ENCODE data around the gene EXOSC7. TPM values are rescaled to one million over a fixed set of nuclear protein-coding genes. Genes with fewer than 3 reads are reported as not detected.

Gene EXOSC7
- polyA plus RNA-seq, 1 donor from 2014 or later: 87.5 TPM

GRCh38 chr3:45003406-45003805 is 27.4 kb downstream of the EXOSC7 start:
- Histone ChIP-seq H3K79me2 (replicated peaks; ENCODE audit: insufficient read depth, low read length) (no peaks in the 10 kb centered on the region), H3K4me2 (ENCODE audit: low read length) (no peak overlapping the region), H3K27ac (ENCODE audit: low read length) (no peak overlapping the region), H3F3A (ENCODE audit: insufficient read depth, low read length, poor library complexity, severe bottlenecking) (no peaks in the 10 kb centered on the region), H2AFZ (ENCODE audit: low read depth, low read length) (no peak overlapping the region), H3K9me3 (ENCODE audit: low read length) (peaks cover 9% of the 10 kb centered on the region), H3K36me3 (ENCODE audit: insufficient read depth, low read length) (peaks cover 9% of the 10 kb centered on the region), H4K20me1 (ENCODE audit: insufficient read depth) (no peaks in the 10 kb centered on the region), H3K27me3 (ENCODE audit: insufficient read depth, low read depth, low read length) (no peaks in the 10 kb centered on the region), H3K9me2 (ENCODE audit: insufficient read depth, low read length) (no peaks in the 10 kb centered on the region), H3K4me3 (ENCODE audit: low read length) (no peak overlapping the region), H3K9ac (ENCODE audit: low read length) (no peak overlapping the region)
- TF ChIP-seq SMC3 (conservative IDR thresholded peaks at IDR 0.05; ENCODE audit: poor library complexity): no peak
- TF ChIP-seq MXI1 (conservative IDR thresholded peaks at IDR 0.05; ENCODE audit: poor library complexity, severe bottlenecking): no peak
- TF ChIP-seq TAF1 (IDR thresholded peaks at IDR 0.05; ENCODE audit: low read depth): no peak
- TF ChIP-seq REST (IDR thresholded peaks at IDR 0.05; ENCODE audit: borderline replicate concordance): no peak
- TF ChIP-seq EZH2 (IDR thresholded peaks at IDR 0.05; ENCODE audit: borderline replicate concordance, insufficient read depth, low read length, poor library complexity, severe bottlenecking): no peak
- TF ChIP-seq CTCF (IDR thresholded peaks at IDR 0.05; ENCODE audit: poor library complexity, severe bottlenecking): no peak
- no peak for TF ChIP-seq EP300 (conservative IDR thresholded peaks at IDR 0.05; ENCODE audit: poor library complexity, severe bottlenecking)
- TF ChIP-seq POLR2AphosphoS5 (IDR thresholded peaks at IDR 0.05): no peak
- no peak for TF ChIP-seq RAD21 (conservative IDR thresholded peaks at IDR 0.05)

- Histone ChIP-seq H3K4me3 (ENCODE audit: low read length) (no peak overlapping the region), H3K9me3 (ENCODE audit: low read length) (peaks cover 9% of the 10 kb centered on the region), H3K9me2 (ENCODE audit: insufficient read depth, low read length) (no peaks in the 10 kb centered on the region), H3K36me3 (ENCODE audit: insufficient read depth, low read length) (peaks cover 9% of the 10 kb centered on the region), H3K79me2 (replicated peaks; ENCODE audit: insufficient read depth, low read length) (no peaks in the 10 kb centered on the region), H3K27ac (ENCODE audit: low read length) (no peak overlapping the region), H2AFZ (ENCODE audit: low read depth, low read length) (no peak overlapping the region), H3K4me2 (ENCODE audit: low read length) (no peak overlapping the region), H3K27me3 (ENCODE audit: insufficient read depth, low read depth, low read length) (no peaks in the 10 kb centered on the region), H3K9ac (ENCODE audit: low read length) (no peak overlapping the region), H4K20me1 (ENCODE audit: insufficient read depth) (no peaks in the 10 kb centered on the region), H3F3A (ENCODE audit: insufficient read depth, low read length, poor library complexity, severe bottlenecking) (no peaks in the 10 kb centered on the region)
- TF ChIP-seq EZH2 (IDR thresholded peaks at IDR 0.05; ENCODE audit: borderline replicate concordance, insufficient read depth, low read length, poor library complexity, severe bottlenecking) (no peak), TAF1 (IDR thresholded peaks at IDR 0.05; ENCODE audit: low read depth) (no peak), SMC3 (conservative IDR thresholded peaks at IDR 0.05; ENCODE audit: poor library complexity) (no peak), CTCF (IDR thresholded peaks at IDR 0.05; ENCODE audit: poor library complexity, severe bottlenecking) (no peak), EP300 (conservative IDR thresholded peaks at IDR 0.05; ENCODE audit: poor library complexity, severe bottlenecking) (no peak), RAD21 (conservative IDR thresholded peaks at IDR 0.05) (no peak), REST (IDR thresholded peaks at IDR 0.05; ENCODE audit: borderline replicate concordance) (no peak), POLR2AphosphoS5 (IDR thresholded peaks at IDR 0.05) (no peak), MXI1 (conservative IDR thresholded peaks at IDR 0.05; ENCODE audit: poor library complexity, severe bottlenecking) (no peak)
These were observed 27.8 kb downstream of the EXOSC7 start for GRCh38 chr3:45003859-45004258.
